GM20000 (cell line): ENCODE data around the gene ZNF488.
A peak's percentile ranks its signal among the peaks of the same experiment; 100 is the strongest.

ENCODE experiments used
- DNase-seq: peaks from one replicate; pipeline ENCODE4 v3.0.0; 2012; ENCODE audit warnings: low spot score
- TF ChIP-seq, protein P1 (sequence below): IDR thresholded peaks from 2 replicates; pipeline ENCODE4 v1.5.1; 2012; ENCODE audit warnings: mild to moderate bottlenecking, control low read depth; ENCODE audit errors: extremely low read depth, missing control alignments

Gene ZNF488

DNA sequence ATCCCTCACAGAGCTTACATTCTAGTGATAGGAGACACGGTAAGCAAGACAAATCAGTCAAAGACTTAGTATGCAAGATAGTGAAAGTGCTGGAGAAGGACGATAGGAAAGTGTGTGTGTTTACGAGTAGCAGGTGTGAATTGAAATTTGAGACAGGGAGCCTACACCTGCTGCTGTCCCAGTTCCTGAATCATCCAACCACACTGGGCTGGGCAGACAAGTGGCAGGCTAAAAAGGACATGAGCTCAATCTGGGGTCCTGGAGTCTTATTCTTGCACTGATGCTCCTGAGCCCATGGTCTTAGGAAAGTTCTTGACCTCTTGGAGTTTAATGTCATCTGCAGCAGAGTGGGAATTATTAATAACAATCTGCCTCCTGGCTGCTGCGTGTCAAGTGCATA is 19.7 kb downstream of the ZNF488 start:
- TF ChIP-seq, protein P1, sequence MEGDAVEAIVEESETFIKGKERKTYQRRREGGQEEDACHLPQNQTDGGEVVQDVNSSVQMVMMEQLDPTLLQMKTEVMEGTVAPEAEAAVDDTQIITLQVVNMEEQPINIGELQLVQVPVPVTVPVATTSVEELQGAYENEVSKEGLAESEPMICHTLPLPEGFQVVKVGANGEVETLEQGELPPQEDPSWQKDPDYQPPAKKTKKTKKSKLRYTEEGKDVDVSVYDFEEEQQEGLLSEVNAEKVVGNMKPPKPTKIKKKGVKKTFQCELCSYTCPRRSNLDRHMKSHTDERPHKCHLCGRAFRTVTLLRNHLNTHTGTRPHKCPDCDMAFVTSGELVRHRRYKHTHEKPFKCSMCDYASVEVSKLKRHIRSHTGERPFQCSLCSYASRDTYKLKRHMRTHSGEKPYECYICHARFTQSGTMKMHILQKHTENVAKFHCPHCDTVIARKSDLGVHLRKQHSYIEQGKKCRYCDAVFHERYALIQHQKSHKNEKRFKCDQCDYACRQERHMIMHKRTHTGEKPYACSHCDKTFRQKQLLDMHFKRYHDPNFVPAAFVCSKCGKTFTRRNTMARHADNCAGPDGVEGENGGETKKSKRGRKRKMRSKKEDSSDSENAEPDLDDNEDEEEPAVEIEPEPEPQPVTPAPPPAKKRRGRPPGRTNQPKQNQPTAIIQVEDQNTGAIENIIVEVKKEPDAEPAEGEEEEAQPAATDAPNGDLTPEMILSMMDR, result no peak

DNA sequence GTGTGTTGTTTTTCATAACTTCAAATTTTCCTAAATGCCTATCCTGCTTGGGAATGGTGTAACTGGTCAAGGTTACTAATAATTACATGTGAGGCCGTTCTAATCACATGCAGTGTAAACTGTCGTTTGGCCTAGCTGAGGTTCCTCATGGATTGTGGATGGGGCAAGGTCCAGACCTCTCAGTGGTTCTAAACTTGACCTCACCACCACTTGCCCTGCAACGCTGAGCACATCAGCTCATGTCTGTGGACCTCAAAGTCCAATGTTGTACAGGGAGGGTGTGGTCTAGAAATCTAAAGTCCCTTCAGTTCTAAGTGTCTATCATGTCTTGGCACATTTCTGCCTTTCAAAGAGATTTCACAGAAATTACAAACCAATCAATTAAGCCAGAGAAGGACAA is 20.3 kb downstream of the ZNF488 start:
- no peak for DNase-seq
- TF ChIP-seq, protein P1, result no peak

More for the DNA sequence above, 19.7 kb downstream of the ZNF488 start:
- DNase-seq, result no peak

- TF ChIP-seq, protein P1, result no peak
- no peak for DNase-seq
These were observed 21.9 kb downstream of the ZNF488 start for GRCh38 chr10:47362199-47362598.

DNA sequence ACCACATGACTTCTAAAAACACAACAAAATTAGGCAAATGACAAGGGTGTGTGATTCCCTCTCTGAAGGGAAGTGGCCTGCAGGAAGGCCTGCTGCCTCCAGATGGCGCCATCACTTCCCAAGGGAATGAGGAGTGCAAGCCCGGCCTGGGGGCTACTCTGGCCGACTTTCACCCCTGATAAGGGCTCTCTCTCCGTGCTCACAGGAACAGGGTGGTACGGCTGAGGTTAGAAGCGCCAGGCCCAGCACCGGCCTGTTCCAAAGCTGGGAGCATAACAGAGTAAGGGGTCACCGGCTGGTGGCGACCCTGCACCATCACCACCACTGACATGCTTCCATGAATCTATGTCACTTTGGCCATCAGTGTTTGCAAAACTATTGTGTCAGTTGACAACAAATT is 22.8 kb downstream of the ZNF488 start:
- peak; percentile 56 for DNase-seq

DNA sequence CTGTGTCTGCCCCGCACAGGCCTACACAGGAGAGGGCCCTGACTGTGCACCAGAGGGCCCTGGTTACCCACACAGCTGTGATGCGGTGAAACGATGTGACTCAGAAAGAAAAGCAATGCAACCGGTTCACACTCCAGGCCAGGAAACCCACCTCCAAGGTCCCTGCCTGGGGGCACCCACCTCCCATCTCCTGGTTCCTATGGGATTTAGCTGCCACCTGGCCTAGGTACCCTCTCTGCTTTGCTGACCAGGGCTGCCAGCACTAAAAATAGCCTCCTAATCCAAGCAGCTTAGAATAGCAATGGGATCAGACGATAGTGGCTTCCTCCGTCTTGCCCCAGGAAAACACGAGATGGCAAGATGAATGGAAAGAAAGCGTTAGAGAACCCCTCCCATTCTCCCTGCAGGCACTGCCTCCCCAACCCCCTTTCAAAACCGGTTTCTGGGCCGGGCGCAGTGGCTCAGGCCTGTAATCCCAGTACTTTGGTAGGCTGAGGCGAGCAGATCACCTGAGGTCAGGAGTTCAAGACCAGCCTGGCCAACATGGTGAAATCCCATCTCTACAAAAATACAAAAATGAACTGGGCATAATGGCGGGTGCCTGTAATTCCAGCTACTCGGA is 23.6 kb downstream of the ZNF488 start:
- DNase-seq, result no peak
- TF ChIP-seq, protein P1, result no peak

More for the DNA sequence above, 22.8 kb downstream of the ZNF488 start:
- TF ChIP-seq, protein P1, result peak; percentile 67

GRCh38 chr10:47359626-47360418 is 24.3 kb downstream of the ZNF488 start:
- no peak for DNase-seq
- TF ChIP-seq, protein P1, result no peak

DNA sequence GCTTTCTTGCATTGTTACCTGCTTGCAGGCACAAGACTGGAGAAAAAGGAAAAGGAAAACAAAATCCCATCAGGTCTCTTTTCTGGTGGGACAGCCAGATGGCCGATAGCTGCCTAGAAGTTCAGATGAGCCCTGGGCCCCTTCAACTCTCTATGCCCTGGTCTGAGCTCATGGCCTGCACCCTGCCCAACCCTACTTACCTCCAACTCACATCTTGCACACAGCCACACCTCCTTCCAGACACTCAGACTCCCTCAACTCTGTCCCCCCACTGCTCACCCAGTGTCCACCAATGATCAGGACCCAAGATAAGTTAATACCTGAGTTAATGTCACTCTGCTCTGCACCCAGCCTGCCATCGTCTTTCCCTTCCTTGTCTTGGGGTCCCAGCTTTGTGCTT is 25.0 kb downstream of the ZNF488 start:
- DNase-seq, result no peak
- TF ChIP-seq, protein P1, result no peak
